Activated CD8-positive, alpha-beta memory T cell treated with anti-CD3 and anti-CD28 coated beads for 36 hours (primary cell): Measurements from ENCODE around the gene OXER1. TPM values are rescaled to one million over a fixed set of nuclear protein-coding genes. Genes with fewer than 3 reads are reported as not detected.

Source experiments
- CTCF ChIA-PET: fragments of 350-600 bp; sonication (Branson Sonifier 250); formaldehyde crosslinking; loops from one replicate; lab custom pipeline; 2021; ENCODE audit warnings: antibody characterized with exemption; lab: Charles Lee
- POLR2A ChIA-PET: fragments of 350-600 bp; sonication (Branson Sonifier 250); formaldehyde crosslinking; loops from one replicate; lab custom pipeline; 2021; ENCODE audit warnings: antibody characterized with exemption; lab: Charles Lee
- total RNA-seq, 2 experiments: library from RNA; stranded (reverse); gene quantifications; one replicate each; pipeline ENCODE4 v1.2.3, GENCODE V29; 2021

Gene OXER1
- not detected for total RNA-seq

- CTCF ChIA-PET = no interaction called here
Observed at GRCh38 chr2:42764096-42764495, at the start of gene OXER1. Gene OXER1 (minus strand): TSS chr2:42764135. CDS start chr2:42764062, 73 bp downstream.

GRCh38 chr2:42812899-42813479 lies 49.1 kb upstream of the OXER1 start:
- ChIA-PET POLR2A (no interaction called here), CTCF (interaction anchor here (1.1 to 3.2 kb wide), 2 partner anchors 16 to 390 kb away, joined by 3 to 11 read pairs; no protein-coding TSS in a partner anchor)

More at GRCh38 chr2:42764096-42764495, at the start of gene OXER1:
- POLR2A ChIA-PET = no interaction called here

- POLR2A ChIA-PET = interaction anchor here (0.6 to 1.3 kb wide), 3 partner anchors 14 to 86 kb away, joined by 3 read pairs; no protein-coding TSS in a partner anchor
Observed at GRCh38 chr2:42810971-42811811, 47.3 kb upstream of the OXER1 start.

GRCh38 chr2:42810121-42810970 lies 46.4 kb upstream of the OXER1 start:
- CTCF ChIA-PET = interaction anchor here (1.8 to 2.4 kb wide), 2 partner anchors 13 to 14 kb away, joined by 5 to 10 read pairs; no protein-coding TSS in a partner anchor
- POLR2A ChIA-PET = interaction anchor here (0.6 to 1.3 kb wide), 4 partner anchors 14 to 1185 kb away, joined by 3 to 4 read pairs (median 3); no protein-coding TSS in a partner anchor

More at GRCh38 chr2:42810971-42811811, 47.3 kb upstream of the OXER1 start:
- CTCF ChIA-PET = interaction anchor here (0.5 to 2.4 kb wide), 5 partner anchors 13 to 826 kb away, joined by 3 to 10 read pairs (median 5); partner anchors contain the start of gene PLEKHH2

GRCh38 chr2:42809819-42810120 lies 45.8 kb upstream of the OXER1 start:
- CTCF ChIA-PET = interaction anchor here (0.8 to 2.4 kb wide), 2 partner anchors 13 to 22 kb away, joined by 3 to 10 read pairs; no protein-coding TSS in a partner anchor
- POLR2A ChIA-PET = interaction anchor here (1.0 kb wide), 1 partner anchor 13 kb away, joined by 4 read pairs; no protein-coding TSS in a partner anchor

- POLR2A ChIA-PET = no interaction called here
- CTCF ChIA-PET = interaction anchor here (0.8 to 2.4 kb wide), 2 partner anchors 12 to 23 kb away, joined by 3 to 10 read pairs; no protein-coding TSS in a partner anchor
Observed at GRCh38 chr2:42809131-42809818, 45.3 kb upstream of the OXER1 start.

GRCh38 chr2:42808301-42808700 lies 44.4 kb upstream of the OXER1 start:
- POLR2A ChIA-PET = no interaction called here
- CTCF ChIA-PET = no interaction called here

GRCh38 chr2:42806786-42807185 lies 42.9 kb upstream of the OXER1 start:
- ChIA-PET CTCF (no interaction called here), POLR2A (no interaction called here)

GRCh38 chr2:42804891-42805290 lies 41.0 kb upstream of the OXER1 start:
- ChIA-PET POLR2A (no interaction called here), CTCF (no interaction called here)

- ChIA-PET CTCF (no interaction called here), POLR2A (no interaction called here)
Observed at GRCh38 chr2:42804338-42804737, 40.4 kb upstream of the OXER1 start.

- CTCF ChIA-PET = interaction anchor here (0.7 kb wide), 1 partner anchor 334 kb away, joined by 4 read pairs; no protein-coding TSS in a partner anchor
- POLR2A ChIA-PET = no interaction called here
Observed at GRCh38 chr2:42802150-42802549, 38.2 kb upstream of the OXER1 start.

GRCh38 chr2:42801381-42801780 lies 37.4 kb upstream of the OXER1 start:
- CTCF ChIA-PET = no interaction called here
- POLR2A ChIA-PET = no interaction called here

GRCh38 chr2:42800981-42801380 lies 37.0 kb upstream of the OXER1 start:
- CTCF ChIA-PET = interaction anchor here (1.7 kb wide), 1 partner anchor 25 kb away, joined by 5 read pairs; no protein-coding TSS in a partner anchor
- POLR2A ChIA-PET = no interaction called here

- POLR2A ChIA-PET = no interaction called here
- CTCF ChIA-PET = interaction anchor here (1.7 kb wide), 1 partner anchor 24 kb away, joined by 5 read pairs; no protein-coding TSS in a partner anchor
Observed at GRCh38 chr2:42800461-42800962, 36.6 kb upstream of the OXER1 start.

- CTCF ChIA-PET = interaction anchor here (1.7 kb wide), 1 partner anchor 24 kb away, joined by 5 read pairs; no protein-coding TSS in a partner anchor
- POLR2A ChIA-PET = no interaction called here
Observed at GRCh38 chr2:42799881-42800280, 35.9 kb upstream of the OXER1 start.

- ChIA-PET POLR2A (interaction anchor here (0.6 kb wide), 1 partner anchor 14 kb away, joined by 3 read pairs; no protein-coding TSS in a partner anchor), CTCF (interaction anchor here (2.3 kb wide), 1 partner anchor 13 kb away, joined by 10 read pairs; no protein-coding TSS in a partner anchor)
Observed at GRCh38 chr2:42797281-42797680, 33.3 kb upstream of the OXER1 start.

GRCh38 chr2:42796427-42797248 lies 32.7 kb upstream of the OXER1 start:
- CTCF ChIA-PET = interaction anchor here (0.6 to 2.3 kb wide), 2 partner anchors 13 to 283 kb away, joined by 3 to 10 read pairs; no protein-coding TSS in a partner anchor
- POLR2A ChIA-PET = interaction anchor here (0.6 to 0.8 kb wide), 2 partner anchors 14 kb away, joined by 3 to 4 read pairs; no protein-coding TSS in a partner anchor
